ENCODE results near the gene ZNF236.

Gene ZNF236

DNA sequence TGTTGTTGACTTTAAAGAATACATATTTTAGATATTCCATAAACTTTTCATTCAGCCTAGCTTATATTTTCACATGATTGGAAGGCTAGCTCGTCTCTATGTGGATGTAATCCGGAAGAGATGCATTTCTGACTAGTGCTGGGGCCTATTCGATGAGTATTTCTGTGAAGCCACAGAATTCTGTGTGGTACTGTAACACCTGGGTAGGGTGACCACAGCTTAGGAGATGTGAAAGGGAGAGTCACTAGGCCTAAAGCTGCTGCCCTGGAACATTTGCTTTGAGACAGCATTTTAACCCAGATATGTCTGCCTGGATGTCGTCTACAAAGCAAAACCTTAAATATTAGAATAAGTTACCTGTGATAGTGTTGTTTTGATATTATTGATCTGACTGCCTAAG, 83.5 kb downstream of the ZNF236 start:
- in situ Hi-C loops (cut with HindIII; ENCODE audit: low pct_ligation_motif_present, low sequenced_read_pairs): no loop called here
- no peak overlapping the region for H3K4me3 ChIP-seq (ENCODE audit: low read depth, low read length)
- peaks cover 11% of the 10 kb centered on the region for H3K36me3 ChIP-seq (replicated peaks)
- H3K27me3 ChIP-seq (replicated peaks): no peaks in the 10 kb centered on the region
- no peak overlapping the region for H3K27ac ChIP-seq
- TF ChIP-seq, protein P1, sequence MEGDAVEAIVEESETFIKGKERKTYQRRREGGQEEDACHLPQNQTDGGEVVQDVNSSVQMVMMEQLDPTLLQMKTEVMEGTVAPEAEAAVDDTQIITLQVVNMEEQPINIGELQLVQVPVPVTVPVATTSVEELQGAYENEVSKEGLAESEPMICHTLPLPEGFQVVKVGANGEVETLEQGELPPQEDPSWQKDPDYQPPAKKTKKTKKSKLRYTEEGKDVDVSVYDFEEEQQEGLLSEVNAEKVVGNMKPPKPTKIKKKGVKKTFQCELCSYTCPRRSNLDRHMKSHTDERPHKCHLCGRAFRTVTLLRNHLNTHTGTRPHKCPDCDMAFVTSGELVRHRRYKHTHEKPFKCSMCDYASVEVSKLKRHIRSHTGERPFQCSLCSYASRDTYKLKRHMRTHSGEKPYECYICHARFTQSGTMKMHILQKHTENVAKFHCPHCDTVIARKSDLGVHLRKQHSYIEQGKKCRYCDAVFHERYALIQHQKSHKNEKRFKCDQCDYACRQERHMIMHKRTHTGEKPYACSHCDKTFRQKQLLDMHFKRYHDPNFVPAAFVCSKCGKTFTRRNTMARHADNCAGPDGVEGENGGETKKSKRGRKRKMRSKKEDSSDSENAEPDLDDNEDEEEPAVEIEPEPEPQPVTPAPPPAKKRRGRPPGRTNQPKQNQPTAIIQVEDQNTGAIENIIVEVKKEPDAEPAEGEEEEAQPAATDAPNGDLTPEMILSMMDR (IDR thresholded peaks at IDR 0.05; ENCODE audit: low read depth, low read length, missing control alignments): no peak
- DNase-seq: no peak

DNA sequence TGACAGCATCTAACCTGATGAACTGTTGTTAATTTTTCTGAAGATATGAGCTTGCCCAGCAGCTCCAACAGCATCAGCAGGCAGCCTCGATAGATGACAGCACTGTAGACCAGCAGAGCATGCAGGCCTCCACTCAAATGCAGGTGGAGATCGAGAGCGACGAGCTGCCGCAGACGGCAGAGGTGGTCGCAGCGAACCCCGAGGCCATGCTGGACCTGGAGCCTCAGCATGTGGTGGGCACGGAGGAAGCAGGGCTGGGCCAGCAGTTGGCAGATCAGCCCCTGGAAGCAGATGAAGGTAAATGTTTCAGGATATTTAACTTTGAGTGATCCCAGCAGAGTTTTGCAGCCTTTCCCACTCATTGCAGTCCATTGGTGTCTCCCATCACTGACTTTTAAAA, 85.9 kb downstream of the ZNF236 start:
- Histone ChIP-seq H3K27ac (no peak overlapping the region), H3K27me3 (replicated peaks) (no peaks in the 10 kb centered on the region), H3K36me3 (replicated peaks) (peaks cover 16% of the 10 kb centered on the region), H3K4me3 (ENCODE audit: low read depth, low read length) (no peak overlapping the region)
- in situ Hi-C loops (cut with HindIII; ENCODE audit: low pct_ligation_motif_present, low sequenced_read_pairs): no loop called here
- TF ChIP-seq, protein P1 (IDR thresholded peaks at IDR 0.05; ENCODE audit: low read depth, low read length, missing control alignments): no peak
- no peak for DNase-seq

DNA sequence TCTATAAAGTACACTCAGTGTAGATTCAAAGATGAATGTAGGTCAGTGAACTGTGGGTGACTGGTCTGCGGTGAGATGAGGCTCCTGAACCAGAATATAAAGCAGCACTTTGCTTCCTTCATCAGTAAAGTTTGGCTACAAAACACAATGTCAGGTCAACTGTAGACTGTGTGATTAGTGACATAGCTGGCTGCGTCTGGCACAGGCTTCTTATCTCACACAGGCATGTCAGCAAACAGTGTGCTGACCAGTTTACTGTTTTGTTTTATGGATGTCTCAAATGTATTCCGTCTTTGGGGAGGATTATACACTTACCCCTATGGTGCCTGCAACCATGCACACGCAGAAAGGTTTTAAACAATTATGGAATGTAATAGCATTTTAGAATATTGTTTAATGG, 87.1 kb downstream of the ZNF236 start:
- H3K36me3 ChIP-seq (replicated peaks): peaks cover 21% of the 10 kb centered on the region
- in situ Hi-C loops (cut with HindIII; ENCODE audit: low pct_ligation_motif_present, low sequenced_read_pairs): no loop called here
- H3K27me3 ChIP-seq (replicated peaks): no peaks in the 10 kb centered on the region
- TF ChIP-seq, protein P1 (IDR thresholded peaks at IDR 0.05; ENCODE audit: low read depth, low read length, missing control alignments): no peak
- no peak overlapping the region for H3K4me3 ChIP-seq (ENCODE audit: low read depth, low read length)
- no peak overlapping the region for H3K27ac ChIP-seq
- no peak for DNase-seq

DNA sequence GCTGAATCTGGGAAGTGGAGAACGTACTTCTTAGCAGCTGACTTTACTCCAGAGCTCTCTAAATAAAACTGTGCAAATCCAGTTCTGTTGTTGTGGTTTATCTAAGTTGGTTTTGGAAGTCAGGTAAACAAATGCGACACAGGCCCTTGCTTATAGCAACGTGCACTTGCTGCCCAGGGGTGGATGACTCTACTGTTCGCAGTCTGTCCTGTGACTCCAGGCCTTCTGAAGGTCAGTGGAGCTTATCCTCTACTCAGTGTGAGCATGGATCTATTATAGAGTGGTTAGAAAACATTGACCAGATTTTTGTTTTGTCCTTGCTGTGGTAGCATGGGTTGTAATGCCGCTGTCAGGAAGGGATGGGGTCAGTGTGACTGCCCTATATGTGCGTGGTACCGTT, 89.1 kb downstream of the ZNF236 start:
- H3K36me3 ChIP-seq (replicated peaks): peaks cover 17% of the 10 kb centered on the region
- TF ChIP-seq, protein P1 (IDR thresholded peaks at IDR 0.05; ENCODE audit: low read depth, low read length, missing control alignments): no peak
- in situ Hi-C loops (cut with HindIII; ENCODE audit: low pct_ligation_motif_present, low sequenced_read_pairs): no loop called here

DNA sequence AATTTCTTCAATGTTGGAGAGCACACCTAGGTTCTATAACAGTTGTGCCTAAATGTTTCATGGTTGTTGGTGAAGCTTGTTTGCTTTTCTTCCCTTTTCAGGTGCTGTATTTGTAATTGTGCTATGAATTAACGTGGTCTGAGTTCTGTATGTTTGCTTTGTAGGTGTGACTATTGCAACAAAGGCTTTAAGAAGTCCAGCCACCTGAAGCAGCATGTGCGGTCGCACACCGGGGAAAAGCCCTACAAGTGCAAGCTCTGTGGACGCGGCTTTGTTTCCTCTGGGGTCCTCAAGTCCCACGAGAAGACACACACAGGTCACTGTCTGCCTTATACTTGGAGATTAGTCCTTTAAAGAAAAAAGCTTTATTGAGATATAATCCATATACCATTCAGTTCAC, 91.2 kb downstream of the ZNF236 start:
- Histone ChIP-seq H3K4me3 (ENCODE audit: low read depth, low read length) (no peak overlapping the region), H3K36me3 (replicated peaks) (peaks cover 17% of the 10 kb centered on the region), H3K27ac (no peak overlapping the region), H3K27me3 (replicated peaks) (no peaks in the 10 kb centered on the region)
- TF ChIP-seq, protein P1 (IDR thresholded peaks at IDR 0.05; ENCODE audit: low read depth, low read length, missing control alignments): no peak
- in situ Hi-C loops (cut with HindIII; ENCODE audit: low pct_ligation_motif_present, low sequenced_read_pairs): no loop called here
- no peak for DNase-seq

More for the DNA sequence above, 89.1 kb downstream of the ZNF236 start:
- Histone ChIP-seq H3K27ac (no peak overlapping the region), H3K27me3 (replicated peaks) (no peaks in the 10 kb centered on the region), H3K4me3 (ENCODE audit: low read depth, low read length) (no peak overlapping the region)
- DNase-seq: no peak

DNA sequence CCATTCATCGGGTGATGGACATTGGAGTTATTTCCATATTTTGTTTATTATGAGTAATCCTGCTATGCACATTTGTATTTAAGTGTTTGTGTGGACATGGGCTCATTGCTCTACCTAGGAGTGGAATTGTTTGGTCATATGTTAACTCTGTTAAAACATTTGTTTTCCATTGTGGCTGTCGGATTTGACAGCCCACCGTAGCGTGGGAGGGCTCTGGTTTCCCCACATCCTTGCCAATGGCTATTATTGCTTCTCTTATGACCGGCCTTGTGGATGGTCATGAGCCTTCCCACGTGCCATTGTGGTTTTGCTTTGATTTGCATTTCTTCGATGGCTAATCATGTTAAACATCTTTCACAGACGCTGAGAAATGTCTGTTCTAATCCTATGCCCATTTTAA, 92.0 kb downstream of the ZNF236 start:
- Histone ChIP-seq H3K27me3 (replicated peaks) (no peaks in the 10 kb centered on the region), H3K36me3 (replicated peaks) (peaks cover 17% of the 10 kb centered on the region), H3K27ac (no peak overlapping the region), H3K4me3 (ENCODE audit: low read depth, low read length) (no peak overlapping the region)
- no peak for DNase-seq
- TF ChIP-seq, protein P1 (IDR thresholded peaks at IDR 0.05; ENCODE audit: low read depth, low read length, missing control alignments): no peak
- in situ Hi-C loops (cut with HindIII; ENCODE audit: low pct_ligation_motif_present, low sequenced_read_pairs): no loop called here
